ENCODE results near the gene ATPAF2.

ATPAF2 gene

DNA sequence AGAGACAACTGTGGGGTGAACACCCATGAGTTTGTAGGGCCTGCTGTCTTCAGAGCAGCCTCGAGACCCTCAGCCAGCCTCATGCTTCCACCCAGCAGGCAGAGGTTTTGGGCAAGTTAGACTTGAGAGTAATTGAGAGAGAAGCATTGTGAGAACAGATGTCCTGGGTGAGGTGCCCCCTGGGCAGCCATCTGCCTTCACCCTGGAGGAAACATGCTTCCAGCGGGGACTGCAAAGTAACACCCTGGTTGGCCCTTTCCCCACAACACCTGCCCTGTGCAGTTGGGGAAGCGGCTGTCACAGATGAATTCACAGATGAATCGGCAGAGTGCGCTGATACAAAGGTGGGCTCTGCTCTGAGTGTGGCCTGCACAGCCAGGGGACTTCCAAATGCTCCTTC is 23.4 kb downstream of the ATPAF2 start:
- Histone ChIP-seq H3K36me3 (ENCODE audit: control insufficient read depth in 1 of 2, insufficient read depth in 2 of 2, low read length in 2 of 2) (peaks cover 6 to 45% of the 10 kb centered on the region in 2 donors), H3K4me3 (ENCODE audit: low read depth in 1 of 2, low read length in 2 of 2) (no peak overlapping the region), H3K27ac (ENCODE audit: low read depth, low read length) (no peak overlapping the region), H3K27me3 (ENCODE audit: control insufficient read depth in 1 of 2, insufficient read depth in 2 of 2, low read length in 2 of 2) (no peaks in the 10 kb centered on the region), H3K4me1 (ENCODE audit: control insufficient read depth in 1 of 2, insufficient read depth in 2 of 2, low read length in 2 of 2) (no peaks in the 10 kb centered on the region), H3K9me3 (ENCODE audit: control insufficient read depth in 1 of 2, low read length in 2 of 2) (no peaks in the 10 kb centered on the region), H3K9ac (ENCODE audit: low read depth in 1 of 2, low read length in 2 of 2) (no peak overlapping the region)

DNA sequence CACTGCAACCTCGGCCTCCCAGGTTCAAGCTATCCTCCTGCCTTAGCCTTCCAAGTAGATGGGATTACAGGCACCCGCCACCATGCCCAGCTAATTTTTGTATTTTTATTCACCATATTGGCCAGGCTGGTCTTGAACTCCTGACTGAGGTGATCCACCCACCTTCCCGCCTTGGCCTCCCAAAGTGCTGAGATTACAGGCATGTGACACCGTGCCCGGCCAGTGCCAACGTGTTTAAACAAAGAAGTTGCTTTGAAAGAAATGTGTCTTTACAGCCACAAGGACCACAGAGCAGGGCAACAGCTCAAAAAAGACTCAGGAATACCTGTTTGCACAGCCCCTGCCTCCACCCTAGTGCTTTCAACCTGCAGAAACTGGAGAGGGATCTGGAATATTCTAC is 25.0 kb downstream of the ATPAF2 start:
- Histone ChIP-seq H3K27me3 (ENCODE audit: control insufficient read depth in 1 of 2, insufficient read depth in 2 of 2, low read length in 2 of 2) (no peaks in the 10 kb centered on the region), H3K4me1 (ENCODE audit: control insufficient read depth in 1 of 2, insufficient read depth in 2 of 2, low read length in 2 of 2) (no peaks in the 10 kb centered on the region), H3K9ac (ENCODE audit: low read depth in 1 of 2, low read length in 2 of 2) (no peak overlapping the region), H3K9me3 (ENCODE audit: control insufficient read depth in 1 of 2, low read length in 2 of 2) (no peaks in the 10 kb centered on the region), H3K36me3 (ENCODE audit: control insufficient read depth in 1 of 2, insufficient read depth in 2 of 2, low read length in 2 of 2) (peaks cover 3 to 39% of the 10 kb centered on the region in 2 donors), H3K4me3 (ENCODE audit: low read depth in 1 of 2, low read length in 2 of 2) (no peak overlapping the region), H3K27ac (ENCODE audit: low read depth, low read length) (no peak overlapping the region)

DNA sequence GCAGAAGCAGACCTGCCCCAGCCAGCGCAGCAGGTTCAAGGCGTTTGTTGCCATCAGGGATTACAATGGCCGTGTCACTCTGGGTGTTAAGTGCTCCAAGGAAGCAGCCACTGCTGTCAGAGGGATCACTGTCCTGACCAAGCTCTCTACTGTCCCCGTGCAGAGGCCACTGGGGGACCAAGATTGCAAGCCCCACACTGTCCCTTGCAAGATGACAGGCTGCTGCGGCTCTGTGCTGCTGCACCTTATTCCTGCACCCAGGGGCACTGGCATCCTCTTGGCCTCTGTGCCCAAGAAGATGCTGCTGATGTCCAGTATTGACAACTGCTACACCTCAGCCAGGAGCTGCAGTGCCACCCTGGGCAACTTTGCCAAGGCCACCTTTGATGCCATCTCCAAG is 27.7 kb downstream of the ATPAF2 start:
- H3K9me3 ChIP-seq (ENCODE audit: control insufficient read depth in 1 of 2, low read length in 2 of 2) = no peaks in the 10 kb centered on the region
- no peak overlapping the region for H3K9ac ChIP-seq (ENCODE audit: low read depth in 1 of 2, low read length in 2 of 2)
- peaks cover 3 to 38% of the 10 kb centered on the region in 2 donors for H3K36me3 ChIP-seq (ENCODE audit: control insufficient read depth in 1 of 2, insufficient read depth in 2 of 2, low read length in 2 of 2)
- no peaks in the 10 kb centered on the region for H3K27me3 ChIP-seq (ENCODE audit: control insufficient read depth in 1 of 2, insufficient read depth in 2 of 2, low read length in 2 of 2)
- no peaks in the 10 kb centered on the region for H3K4me1 ChIP-seq (ENCODE audit: control insufficient read depth in 1 of 2, insufficient read depth in 2 of 2, low read length in 2 of 2)
- no peak overlapping the region for H3K27ac ChIP-seq (ENCODE audit: low read depth, low read length)
- H3K4me3 ChIP-seq (ENCODE audit: low read depth in 1 of 2, low read length in 2 of 2) = no peak overlapping the region

DNA sequence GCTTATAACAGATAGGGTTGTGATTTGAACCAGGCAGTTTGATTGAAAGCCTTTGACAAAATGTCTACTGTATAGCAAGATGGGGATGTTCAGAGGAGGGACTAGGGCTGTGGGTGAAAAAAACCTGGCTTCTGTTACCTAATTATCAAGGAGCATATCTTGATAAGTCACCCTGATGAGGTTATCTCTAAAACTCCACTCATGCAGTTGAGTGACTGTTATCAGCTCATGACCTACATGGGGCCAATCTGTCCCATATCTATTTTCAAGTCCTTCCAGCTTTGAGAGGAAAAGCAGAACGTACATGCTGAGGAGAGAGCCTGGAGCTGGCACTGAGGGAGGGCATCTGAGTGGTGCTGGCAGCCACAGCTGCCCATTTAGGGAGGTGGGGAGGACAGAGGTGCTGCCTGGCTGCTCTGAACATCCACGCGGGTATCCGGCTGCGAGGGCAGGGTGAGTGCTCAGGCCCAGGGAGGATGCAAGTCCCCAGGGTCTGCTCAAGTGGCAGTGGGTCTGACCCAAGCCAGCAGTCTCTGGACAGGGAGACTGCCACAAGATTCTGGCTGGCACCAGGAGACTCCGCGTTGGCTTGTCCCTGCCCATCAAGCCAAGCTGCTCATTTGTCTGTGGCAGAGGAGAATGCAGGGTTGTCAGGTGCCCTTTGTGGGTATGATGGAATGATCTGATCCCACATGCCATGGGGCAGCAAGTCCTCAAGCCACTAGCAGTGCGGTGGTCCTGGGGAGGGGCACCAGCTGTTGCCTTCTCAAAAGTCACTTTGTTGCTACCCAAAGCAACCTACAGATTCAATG is 29.2 kb downstream of the ATPAF2 start:
- H3K4me3 ChIP-seq (ENCODE audit: low read depth in 1 of 2, low read length in 2 of 2) = no peak overlapping the region

DNA sequence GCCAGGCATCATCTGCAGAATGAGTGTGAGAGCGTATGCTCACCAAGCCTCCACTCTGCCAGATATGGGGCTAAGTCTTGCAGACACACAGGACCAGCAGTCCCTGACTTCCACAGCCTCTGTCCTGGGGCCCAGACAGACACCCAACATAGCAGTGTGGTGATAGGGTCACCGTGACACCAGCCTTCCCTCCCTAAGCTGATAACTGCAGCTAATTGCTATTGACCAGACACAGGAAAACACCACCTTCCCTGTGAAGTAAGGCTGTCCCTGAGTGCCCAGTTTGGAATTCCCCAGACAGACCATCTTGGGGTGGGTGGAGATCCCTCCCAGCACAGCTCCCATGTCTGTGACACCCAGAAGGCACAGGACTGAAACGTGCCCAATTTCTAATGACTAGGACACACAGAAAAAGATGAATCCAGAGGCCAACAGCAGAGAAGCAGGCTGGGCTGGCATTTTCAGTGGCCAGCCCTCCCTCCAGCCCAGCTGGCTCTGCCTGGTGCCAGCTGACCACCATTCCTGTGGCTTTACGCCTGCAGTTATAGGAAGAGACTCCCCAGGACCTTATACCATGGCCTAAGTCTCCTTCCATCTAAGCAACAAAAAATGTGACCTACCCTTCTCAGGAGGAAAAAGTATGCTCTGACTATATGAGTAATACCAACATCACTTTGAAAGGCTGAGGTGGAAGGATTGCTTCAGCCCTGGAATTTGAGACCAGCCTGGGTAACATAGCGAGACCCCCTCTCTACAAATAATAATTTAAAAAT is 30.3 kb downstream of the ATPAF2 start:
- Histone ChIP-seq H3K4me1 (ENCODE audit: control insufficient read depth in 1 of 2, insufficient read depth in 2 of 2, low read length in 2 of 2) (no peaks in the 10 kb centered on the region), H3K27me3 (ENCODE audit: control insufficient read depth in 1 of 2, insufficient read depth in 2 of 2, low read length in 2 of 2) (no peaks in the 10 kb centered on the region), H3K9ac (ENCODE audit: low read depth in 1 of 2, low read length in 2 of 2) (no peak overlapping the region), H3K36me3 (ENCODE audit: control insufficient read depth in 1 of 2, insufficient read depth in 2 of 2, low read length in 2 of 2) (peaks cover 3 to 24% of the 10 kb centered on the region in 2 donors), H3K4me3 (ENCODE audit: low read depth in 1 of 2, low read length in 2 of 2) (no peak overlapping the region), H3K27ac (ENCODE audit: low read depth, low read length) (no peak overlapping the region), H3K9me3 (ENCODE audit: control insufficient read depth in 1 of 2, low read length in 2 of 2) (no peaks in the 10 kb centered on the region)

More for the DNA sequence above, 29.2 kb downstream of the ATPAF2 start:
- Histone ChIP-seq H3K27ac (ENCODE audit: low read depth, low read length) (no peak overlapping the region), H3K4me1 (ENCODE audit: control insufficient read depth in 1 of 2, insufficient read depth in 2 of 2, low read length in 2 of 2) (no peaks in the 10 kb centered on the region), H3K9me3 (ENCODE audit: control insufficient read depth in 1 of 2, low read length in 2 of 2) (no peaks in the 10 kb centered on the region), H3K9ac (ENCODE audit: low read depth in 1 of 2, low read length in 2 of 2) (no peak overlapping the region), H3K36me3 (ENCODE audit: control insufficient read depth in 1 of 2, insufficient read depth in 2 of 2, low read length in 2 of 2) (peaks cover 3 to 28% of the 10 kb centered on the region in 2 donors), H3K27me3 (ENCODE audit: control insufficient read depth in 1 of 2, insufficient read depth in 2 of 2, low read length in 2 of 2) (no peaks in the 10 kb centered on the region)

DNA sequence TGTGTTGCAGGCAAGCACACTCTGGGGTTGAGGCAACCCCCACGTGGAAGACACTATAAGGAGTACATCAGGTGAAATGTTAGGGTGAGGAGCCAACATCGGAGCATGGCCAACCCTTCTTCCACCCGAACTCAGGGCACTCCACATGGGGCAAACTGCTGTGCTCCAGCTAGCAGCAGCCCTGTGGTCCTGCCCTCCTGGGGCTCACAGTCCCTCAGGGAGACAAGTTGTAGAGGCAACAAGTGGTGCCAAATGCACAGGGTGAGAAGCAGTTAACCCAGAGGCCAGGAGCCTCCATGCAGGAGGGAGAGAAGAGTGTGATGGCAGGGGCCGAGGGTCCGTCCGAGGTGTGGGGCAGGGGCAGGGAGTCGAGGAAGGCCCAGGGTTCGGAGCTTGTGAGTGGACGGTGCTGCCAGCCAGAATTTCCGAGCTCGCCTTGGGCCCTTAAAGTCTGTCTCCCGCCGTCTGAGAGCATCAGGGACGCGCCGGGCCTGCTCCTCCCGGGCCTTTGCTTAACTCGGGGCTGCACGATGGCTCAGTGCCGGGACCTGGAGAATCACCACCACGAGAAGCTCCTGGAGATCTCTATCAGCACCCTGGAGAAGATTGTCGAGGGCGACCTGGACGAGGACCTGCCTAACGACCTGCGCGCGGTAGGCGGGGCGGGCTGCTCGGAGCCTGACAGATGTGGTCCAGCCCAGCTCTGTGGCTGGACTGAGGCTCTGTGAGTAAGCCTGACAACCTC is 32.3 kb downstream of the ATPAF2 start:
- no peaks in the 10 kb centered on the region for H3K4me1 ChIP-seq (ENCODE audit: control insufficient read depth in 1 of 2, insufficient read depth in 2 of 2, low read length in 2 of 2)
- H3K27ac ChIP-seq (ENCODE audit: low read depth, low read length) = no peak overlapping the region
- H3K4me3 ChIP-seq (ENCODE audit: low read depth in 1 of 2, low read length in 2 of 2) = no peak overlapping the region
- H3K9me3 ChIP-seq (ENCODE audit: control insufficient read depth in 1 of 2, low read length in 2 of 2) = no peaks in the 10 kb centered on the region
- no peaks in the 10 kb centered on the region for H3K27me3 ChIP-seq (ENCODE audit: control insufficient read depth in 1 of 2, insufficient read depth in 2 of 2, low read length in 2 of 2)
- H3K36me3 ChIP-seq (ENCODE audit: control insufficient read depth in 1 of 2, insufficient read depth in 2 of 2, low read length in 2 of 2) = peaks cover 3 to 23% of the 10 kb centered on the region in 2 donors
- H3K9ac ChIP-seq (ENCODE audit: low read depth in 1 of 2, low read length in 2 of 2) = no peak overlapping the region

DNA sequence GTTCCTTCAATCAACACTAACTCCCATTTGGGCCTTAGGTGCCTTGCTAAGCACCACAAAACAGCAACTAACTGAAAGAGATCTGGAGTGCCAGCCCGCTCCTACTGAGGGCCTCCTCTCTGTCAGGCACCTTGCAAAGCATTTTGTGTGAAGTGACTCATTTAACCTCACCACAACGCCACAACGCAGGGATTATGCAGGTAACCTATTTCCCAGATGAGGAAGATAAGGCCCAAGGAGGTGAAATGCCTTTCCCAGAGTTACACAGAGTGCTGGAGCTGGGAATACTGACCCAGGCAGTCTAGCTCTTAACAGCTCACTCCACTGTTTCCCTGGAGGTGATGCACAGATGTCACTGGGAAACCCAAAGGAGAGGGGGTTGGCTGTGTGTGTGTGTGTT is 33.5 kb downstream of the ATPAF2 start:
- Histone ChIP-seq H3K27ac (ENCODE audit: low read depth, low read length) (no peak overlapping the region), H3K9me3 (ENCODE audit: control insufficient read depth in 1 of 2, low read length in 2 of 2) (no peaks in the 10 kb centered on the region), H3K4me1 (ENCODE audit: control insufficient read depth in 1 of 2, insufficient read depth in 2 of 2, low read length in 2 of 2) (no peaks in the 10 kb centered on the region), H3K27me3 (ENCODE audit: control insufficient read depth in 1 of 2, insufficient read depth in 2 of 2, low read length in 2 of 2) (no peaks in the 10 kb centered on the region), H3K4me3 (ENCODE audit: low read depth in 1 of 2, low read length in 2 of 2) (no peak overlapping the region), H3K9ac (ENCODE audit: low read depth in 1 of 2, low read length in 2 of 2) (no peak overlapping the region), H3K36me3 (ENCODE audit: control insufficient read depth in 1 of 2, insufficient read depth in 2 of 2, low read length in 2 of 2) (peaks cover 3 to 17% of the 10 kb centered on the region in 2 donors)

DNA sequence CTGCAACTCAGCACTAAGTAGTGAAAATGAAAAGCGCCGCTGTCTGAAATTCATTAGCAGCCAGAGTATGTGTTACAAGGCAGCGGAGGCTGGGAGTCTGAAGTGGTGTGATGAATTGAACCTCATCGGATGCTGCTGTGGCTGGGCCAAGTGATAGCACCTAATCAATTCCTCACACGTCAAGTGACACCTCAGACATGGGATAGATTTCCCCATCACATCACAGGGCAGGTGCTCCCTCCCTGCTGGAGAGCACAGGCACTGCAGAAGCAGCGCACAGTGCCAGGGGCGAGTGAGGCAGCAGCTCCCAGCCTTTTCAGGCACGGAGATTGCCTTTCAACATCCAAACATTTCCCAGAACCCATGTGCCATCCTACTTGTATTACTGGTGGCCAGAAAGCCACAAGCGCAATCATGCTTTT is 34.1 kb downstream of the ATPAF2 start:
- peaks cover 0 to 3% of the 10 kb centered on the region in 2 donors for H3K4me1 ChIP-seq (ENCODE audit: control insufficient read depth in 1 of 2, insufficient read depth in 2 of 2, low read length in 2 of 2)
- H3K4me3 ChIP-seq (ENCODE audit: low read depth in 1 of 2, low read length in 2 of 2) = no peak overlapping the region
- H3K9ac ChIP-seq (ENCODE audit: low read depth in 1 of 2, low read length in 2 of 2) = no peak overlapping the region
- no peaks in the 10 kb centered on the region for H3K27me3 ChIP-seq (ENCODE audit: control insufficient read depth in 1 of 2, insufficient read depth in 2 of 2, low read length in 2 of 2)
- H3K9me3 ChIP-seq (ENCODE audit: control insufficient read depth in 1 of 2, low read length in 2 of 2) = no peaks in the 10 kb centered on the region
- no peak overlapping the region for H3K27ac ChIP-seq (ENCODE audit: low read depth, low read length)
- peaks cover 2 to 15% of the 10 kb centered on the region in 2 donors for H3K36me3 ChIP-seq (ENCODE audit: control insufficient read depth in 1 of 2, insufficient read depth in 2 of 2, low read length in 2 of 2)

DNA sequence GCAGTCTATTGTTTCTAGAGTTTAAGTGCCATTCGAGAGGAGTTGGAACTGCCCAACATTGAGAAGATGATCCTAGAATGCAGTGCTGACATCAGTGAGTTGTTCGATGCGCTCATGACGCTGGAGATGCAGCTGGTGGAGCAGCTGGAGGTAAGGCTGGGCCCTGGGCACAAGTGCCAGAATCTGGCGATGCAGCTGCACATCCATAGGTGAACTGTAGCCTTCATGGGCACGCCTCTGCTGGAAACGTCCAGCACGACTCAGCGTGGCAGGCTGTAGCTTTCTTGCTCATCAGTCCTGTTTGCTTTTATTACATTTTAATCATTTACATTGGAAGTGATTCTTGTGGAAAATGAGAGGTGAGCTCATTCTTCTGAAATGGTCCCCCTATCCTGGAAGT is 34.6 kb downstream of the ATPAF2 start:
- Histone ChIP-seq H3K9ac (ENCODE audit: low read depth in 1 of 2, low read length in 2 of 2) (no peak overlapping the region), H3K4me1 (ENCODE audit: control insufficient read depth in 1 of 2, insufficient read depth in 2 of 2, low read length in 2 of 2) (peaks cover 0 to 8% of the 10 kb centered on the region in 2 donors), H3K9me3 (ENCODE audit: control insufficient read depth in 1 of 2, low read length in 2 of 2) (no peaks in the 10 kb centered on the region), H3K27me3 (ENCODE audit: control insufficient read depth in 1 of 2, insufficient read depth in 2 of 2, low read length in 2 of 2) (no peaks in the 10 kb centered on the region), H3K27ac (ENCODE audit: low read depth, low read length) (no peak overlapping the region), H3K4me3 (ENCODE audit: low read depth in 1 of 2, low read length in 2 of 2) (no peak overlapping the region), H3K36me3 (ENCODE audit: control insufficient read depth in 1 of 2, insufficient read depth in 2 of 2, low read length in 2 of 2) (peaks cover 0 to 12% of the 10 kb centered on the region in 2 donors)

DNA sequence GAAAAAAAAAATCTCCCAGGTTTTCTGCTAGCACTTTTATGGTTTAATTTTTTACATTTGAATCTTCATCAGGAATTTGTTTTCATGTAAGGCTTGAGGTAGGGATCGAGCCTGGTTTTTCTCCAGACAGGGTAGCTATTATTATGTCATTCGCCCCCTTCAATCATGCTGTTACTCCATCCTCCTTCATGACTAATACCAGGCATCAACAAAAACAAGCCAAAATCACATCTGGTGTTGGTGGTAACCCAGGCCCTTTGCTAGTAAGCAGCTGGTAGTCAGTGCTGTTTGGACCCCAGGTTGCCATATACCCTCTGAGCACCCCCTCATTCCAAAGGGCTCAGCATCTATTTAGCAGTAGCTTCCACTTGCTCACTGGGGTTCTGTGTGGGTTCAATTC is 36.8 kb downstream of the ATPAF2 start:
- no peak overlapping the region for H3K4me3 ChIP-seq (ENCODE audit: low read depth in 1 of 2, low read length in 2 of 2)
- peaks cover 0 to 8% of the 10 kb centered on the region in 2 donors for H3K4me1 ChIP-seq (ENCODE audit: control insufficient read depth in 1 of 2, insufficient read depth in 2 of 2, low read length in 2 of 2)
- no peaks in the 10 kb centered on the region for H3K27me3 ChIP-seq (ENCODE audit: control insufficient read depth in 1 of 2, insufficient read depth in 2 of 2, low read length in 2 of 2)

More for the DNA sequence above, 36.8 kb downstream of the ATPAF2 start:
- Histone ChIP-seq H3K27ac (ENCODE audit: low read depth, low read length) (no peak overlapping the region), H3K9ac (ENCODE audit: low read depth in 1 of 2, low read length in 2 of 2) (no peak overlapping the region), H3K9me3 (ENCODE audit: control insufficient read depth in 1 of 2, low read length in 2 of 2) (no peaks in the 10 kb centered on the region), H3K36me3 (ENCODE audit: control insufficient read depth in 1 of 2, insufficient read depth in 2 of 2, low read length in 2 of 2) (peaks cover 0 to 7% of the 10 kb centered on the region in 2 donors)
